HepG2 (cell line): ENCODE results near the gene METAP1D. TPM values are rescaled to one million over a fixed set of nuclear protein-coding genes. Genes with fewer than 3 reads are reported as not detected.
"Not testable (repeated sequence)": the region's sequence is repeated elsewhere in the genome, so short reads cannot be mapped to it uniquely, and the experiment has no call there.

Source experiments
- ATAC-seq: fragments of 200-7000 bp; cut with Tn5 transposase; 3 replicates; pipeline ENCODE4 v1.9.1; 2020; ENCODE audit warnings: mild to moderate bottlenecking, moderate library complexity
- BruUV-seq: library from RNA; stranded (reverse); fragments of 400-500 nt; replicated peaks from 2 replicates; lab custom pipeline; 2021; lab: Mats Ljungman, UMichigan
- CTCF ChIA-PET: fragments of 300-600 bp; formaldehyde crosslinking; extraction: SDS; loops from one replicate; lab custom pipeline; 2021; ENCODE audit warnings: low total read pairs, inconsistent platforms, low intra/inter-chr PET ratio; lab: Yijun Ruan, JAX
- POLR2A ChIA-PET: fragments of 350-600 bp; sonication (Branson Sonifier 250); formaldehyde crosslinking; loops from one replicate; lab custom pipeline; 2020; ENCODE audit warnings: antibody characterized with exemption, inconsistent platforms; lab: Yijun Ruan, JAX
- DNase-seq: peaks from one replicate; pipeline ENCODE4 v3.0.0-alpha.2; 2015; ENCODE audit warnings: low spot score
- FAIRE-seq: peaks from 3 replicates; lab custom pipeline; 2011; peaks lifted over from hg19 to GRCh38; lab: Jason Lieb, UNC
- H2AFZ ChIP-seq: one replicate; pipeline ENCODE4 v1.6.1; 2011; ENCODE audit warnings: low read length, inconsistent platforms
- H3K27ac ChIP-seq: fragments of 300-600 bp; 3 replicates; pipeline ENCODE4 v1.8.0; 2011; ENCODE audit warnings: mixed run types, mild to moderate bottlenecking, mixed read lengths, low read length, inconsistent platforms; ENCODE audit not compliant: insufficient read depth; ENCODE audit errors: extremely low read length
- H3K27me3 ChIP-seq, 2 experiments: fragments of 200-600 bp in 1 of 2; 2 replicates in 1 of 2; 3 replicates in 1 of 2; pipeline versions ENCODE4 v1.6.0 to v1.8.0; 2011; ENCODE audit warnings: low read length in 2 of 2, mild to moderate bottlenecking in 2 of 2, moderate library complexity in 2 of 2, inconsistent platforms in 1 of 2; ENCODE audit not compliant: insufficient read depth in 2 of 2, control insufficient read depth in 1 of 2
- H3K36me3 ChIP-seq, 2 experiments: fragments of 200-600 bp in 1 of 2; replicated peaks in 1 of 2; 2 replicates in 1 of 2; 3 replicates in 1 of 2; pipeline versions ENCODE4 v1.5.1 to v1.8.0; 2011; ENCODE audit warnings: low read length in 2 of 2, inconsistent platforms in 1 of 2; ENCODE audit not compliant: insufficient read depth in 2 of 2, control insufficient read depth in 1 of 2
- H3K4me1 ChIP-seq: 2 replicates; pipeline ENCODE4 v1.5.1; 2012; ENCODE audit warnings: low read length, inconsistent platforms; ENCODE audit not compliant: insufficient read depth
- H3K4me2 ChIP-seq: 2 replicates; pipeline ENCODE4 v1.6.0; 2011; ENCODE audit warnings: low read depth, low read length, inconsistent platforms
- H3K4me3 ChIP-seq, 3 experiments: fragments of 200-600 bp in 1 of 3; sonication (generic), shearing (Covaris generic) in 1 of 3; replicated peaks in 1 of 3; 2 replicates each; pipeline ENCODE4 v1.5.1; 2011 to 2016; ENCODE audit warnings: low read length in 3 of 3, inconsistent platforms in 2 of 3, low read depth in 2 of 3, mild to moderate bottlenecking in 2 of 3, control low read depth in 1 of 3, mixed read lengths in 1 of 3; ENCODE audit not compliant: insufficient read depth in 1 of 3
- H3K79me2 ChIP-seq: one replicate; pipeline ENCODE4 v1.6.1; 2011; ENCODE audit warnings: low read length, inconsistent platforms; ENCODE audit not compliant: insufficient read depth
- H3K9ac ChIP-seq: 2 replicates; pipeline ENCODE4 v1.6.0; 2011; ENCODE audit warnings: mild to moderate bottlenecking, low read depth, low read length, inconsistent platforms; ENCODE audit not compliant: insufficient read depth
- H3K9me3 ChIP-seq: 2 replicates; pipeline ENCODE4 v1.5.1; 2012; ENCODE audit warnings: mild to moderate bottlenecking, low read length
- H4K20me1 ChIP-seq: 2 replicates; pipeline ENCODE4 v1.6.0; 2011; ENCODE audit warnings: inconsistent platforms, mild to moderate bottlenecking, low read length, moderate library complexity; ENCODE audit not compliant: insufficient read depth
- NCOR1 ChIP-seq: fragments of 200-600 bp; sonication (generic); IDR thresholded peaks from 2 replicates; pipeline ENCODE4 v1.7.0; 2017; ENCODE audit warnings: antibody characterized with exemption, low read length, borderline replicate concordance
- WGBS: methylation state at CpG from one replicate; pipeline ENCODE4 v1.1.6; 2017; ENCODE audit warnings: low lambda C conversion rate; 5-methylcytosine and 5-hydroxymethylcytosine counted together
- in situ Hi-C: cut with HindIII; loops from 2 replicates; pipeline ENCODE4 v1.10.0; 2017; ENCODE audit warnings: low pct_unique_long_range_greater_than_20kb; ENCODE audit not compliant: extremely low pct_ligation_motif_present
- intact Hi-C: fragments of 100-400 bp; cut with micrococcal nuclease; formaldehyde crosslinking; loops from one replicate; pipeline ENCODE4 v1.10.0; 2022; ENCODE audit not compliant: unreplicated experiment
- polyA plus RNA-seq, 8 experiments: library from polyadenylated mRNA; depleted of rRNA in 3 of 8; stranded (reverse) in 7 of 8; unstranded in 1 of 8; fragments of >200 nt; fragmentation: Illumina TruSeq in 4 of 8; extraction: Trizol in 4 of 8; gene quantifications; 2 replicates each; pipeline versions ENCODE4 v1.2.1 to v1.2.3, GENCODE V29; 2011 to 2016; ENCODE audit warnings: low read depth in 4 of 8, missing spikeins in 1 of 8, mixed read lengths in 1 of 8; ENCODE audit not compliant: insufficient read depth in 1 of 8
- total RNA-seq, 5 experiments: library from RNA; depleted of rRNA; stranded (reverse); fragments of >200 nt; fragmentation: Illumina TruSeq; extraction: Trizol; gene quantifications; 2 replicates each; pipeline ENCODE4 v1.2.3, GENCODE V29; 2016; ENCODE audit warnings: low read depth in 1 of 5

Gene METAP1D
- total and polyA plus RNA-seq, 2 of the 13 experiments (the other 11 are each of a cell fraction or from before 2014, with no cell fraction given), result 14.7 to 21.6 TPM

GRCh38 chr2:172058660-172059059 lies 58.9 kb downstream of the METAP1D start:
- peaks cover under 1 to 5% of the 10 kb centered on the region in 2 experiments; a peak in 4 of 5 replicates for H3K36me3 ChIP-seq
- no peaks in the 10 kb centered on the region for H3K79me2 ChIP-seq
- ChIA-PET POLR2A (no interaction called here), CTCF (no interaction called here)
- BruUV-seq, result no TSS peak
- intact Hi-C loops (loop anchor here (10.0 kb wide), 1 partner anchor 54 kb away; no protein-coding TSS in a partner anchor), in situ Hi-C loops (no loop called here)
- H3K4me2 ChIP-seq, result no peak overlapping the region
- no peak for TF ChIP-seq NCOR1
- peaks cover 16% of the 10 kb centered on the region for H3K4me1 ChIP-seq
- no peaks in the 10 kb centered on the region for H3K9me3 ChIP-seq
- 97% methylated on average over 5 of the region's 5 CpGs for WGBS
- no peak for ATAC-seq
- H3K4me3 ChIP-seq, result no peak overlapping the region
- H4K20me1 ChIP-seq, result no peaks in the 10 kb centered on the region
- no peaks in the 10 kb centered on the region for H3K27me3 ChIP-seq
- no peak overlapping the region for H3K27ac ChIP-seq
- no peak overlapping the region for H3K9ac ChIP-seq
- FAIRE-seq, result no peak
- no peak for DNase-seq
- no peak overlapping the region for H2AFZ ChIP-seq

GRCh38 chr2:172060118-172060517 lies 60.4 kb downstream of the METAP1D start:
- CTCF ChIA-PET, H2AFZ ChIP-seq, H3K9ac ChIP-seq, H3K4me3 ChIP-seq, ATAC-seq, H4K20me1 ChIP-seq, H3K4me2 ChIP-seq, H3K79me2 ChIP-seq, POLR2A ChIA-PET, intact Hi-C loops, H3K9me3 ChIP-seq, FAIRE-seq, BruUV-seq, in situ Hi-C loops, H3K36me3 ChIP-seq, H3K27me3 ChIP-seq, H3K27ac ChIP-seq, DNase-seq: not testable (repeated sequence)
- 95% methylated on average over 5 of the region's 5 CpGs for WGBS
- H3K4me1 ChIP-seq, result peaks cover 11% of the 10 kb centered on the region; the same call in 1 of the 2 replicates
